GM18873 (cell line): ENCODE data around the gene DENND1A.
"Not testable (repeated sequence)": the region's sequence is repeated elsewhere in the genome, so short reads cannot be mapped to it uniquely, and the experiment has no call there.

Experiments
- ATAC-seq: cut with Tn5 transposase; IDR thresholded peaks from one replicate; pipeline ENCODE4 v1.9.1; 2021; ENCODE audit warnings: mild to moderate bottlenecking, moderate library complexity, moderate number of reproducible peaks; ENCODE audit not compliant: unreplicated experiment, low FRiP score

Gene DENND1A

GRCh38 chr9:123447934-123448646 is 481.8 kb downstream of the DENND1A start:
- ATAC-seq: no peak

- no peak for ATAC-seq
Observed at GRCh38 chr9:123445981-123446610, 483.8 kb downstream of the DENND1A start.

- ATAC-seq: no peak
Observed at GRCh38 chr9:123445116-123445515, 484.8 kb downstream of the DENND1A start.

- no peak for ATAC-seq
Observed at GRCh38 chr9:123441769-123442168, 488.2 kb downstream of the DENND1A start.

- no peak for ATAC-seq
Observed at GRCh38 chr9:123440256-123440655, 489.7 kb downstream of the DENND1A start.

- ATAC-seq: no peak
Observed at GRCh38 chr9:123438821-123439220, 491.1 kb downstream of the DENND1A start.

GRCh38 chr9:123438321-123438720 is 491.6 kb downstream of the DENND1A start:
- no peak for ATAC-seq

- ATAC-seq: no peak
Observed at GRCh38 chr9:123437201-123437600, 492.7 kb downstream of the DENND1A start.

GRCh38 chr9:123435471-123435870 is 494.5 kb downstream of the DENND1A start:
- ATAC-seq: no peak

- ATAC-seq: no peak
Observed at GRCh38 chr9:123434619-123435240, 495.2 kb downstream of the DENND1A start.

GRCh38 chr9:123432331-123433236 is 497.3 kb downstream of the DENND1A start:
- ATAC-seq: no peak

- ATAC-seq: no peak
Observed at GRCh38 chr9:123431581-123431980, 498.3 kb downstream of the DENND1A start.

- not testable (repeated sequence) for ATAC-seq
Observed at GRCh38 chr9:123428450-123428849, 501.5 kb downstream of the DENND1A start.

- no peak for ATAC-seq
Observed at GRCh38 chr9:123426406-123426805, 503.5 kb downstream of the DENND1A start.

- ATAC-seq: no peak
Observed at GRCh38 chr9:123425836-123426365, 504.0 kb downstream of the DENND1A start.

- no peak for ATAC-seq
Observed at GRCh38 chr9:123425261-123425821, 504.6 kb downstream of the DENND1A start.

GRCh38 chr9:123424552-123425225 is 505.2 kb downstream of the DENND1A start:
- no peak for ATAC-seq

GRCh38 chr9:123424131-123424530 is 505.8 kb downstream of the DENND1A start:
- no peak for ATAC-seq

- ATAC-seq: no peak
Observed at GRCh38 chr9:123423311-123423640, 506.6 kb downstream of the DENND1A start.
